GM12878 (cell line): Measurements from ENCODE around the gene THTPA. TPM values are rescaled to one million over a fixed set of nuclear protein-coding genes. Genes with fewer than 3 reads are reported as not detected.

ENCODE experiments used
- ATAC-seq: fragments of 200-7000 bp; cut with Tn5 transposase; 3 replicates; pipeline ENCODE4 v1.9.1; 2020; ENCODE audit warnings: mild to moderate bottlenecking, moderate library complexity
- BruUV-seq: library from RNA; stranded (reverse); fragments of 400-500 nt; replicated peaks from 2 replicates; lab custom pipeline; 2021; lab: Mats Ljungman, UMichigan
- CTCF ChIA-PET: fragments of 300-600 bp; sonication (Branson Sonifier 250); formaldehyde crosslinking; extraction: SDS; loops from one replicate; lab custom pipeline; 2021; ENCODE audit warnings: inconsistent platforms; lab: Yijun Ruan, JAX
- POLR2A ChIA-PET: fragments of 350-600 bp; formaldehyde crosslinking; extraction: SDS; loops from one replicate; lab custom pipeline; 2021; ENCODE audit warnings: inconsistent platforms; lab: Charles Lee
- RAD21 ChIA-PET: fragments of 300-600 bp; sonication (Branson Sonifier 250); formaldehyde crosslinking; loops from one replicate; lab custom pipeline; 2023; ENCODE audit warnings: antibody characterized with exemption; ENCODE audit not compliant: unreplicated experiment; lab: Charles Lee
- SMC1A ChIA-PET: fragments of 300-600 bp; sonication (Branson Sonifier 250); formaldehyde crosslinking; loops from one replicate; lab custom pipeline; 2023; ENCODE audit not compliant: unreplicated experiment, uncharacterized antibody; lab: Charles Lee
- DNase-seq: peaks from one replicate; pipeline ENCODE4 v3.0.0-alpha.2; 2011; ENCODE audit warnings: low read depth, low spot score
- FAIRE-seq: peaks from 3 replicates; lab custom pipeline; 2011; peaks lifted over from hg19 to GRCh38; lab: Jason Lieb, UNC
- H2AFZ ChIP-seq: 2 replicates; pipeline ENCODE4 v1.6.0; 2011; ENCODE audit warnings: low read depth, low read length, control low read depth; ENCODE audit not compliant: control insufficient read depth
- H3K27ac ChIP-seq: 2 replicates; pipeline ENCODE4 v1.5.1; 2011; ENCODE audit warnings: control low read depth; ENCODE audit not compliant: control insufficient read depth, insufficient read depth
- H3K27me3 ChIP-seq, 2 experiments: replicated peaks in 1 of 2; 2 replicates each; pipeline versions ENCODE4 v1.6.0 to v1.6.1; 2011; ENCODE audit warnings: low read length in 1 of 2; ENCODE audit not compliant: control insufficient read depth in 2 of 2, insufficient read depth in 2 of 2
- H3K36me3 ChIP-seq, 2 experiments: 2 replicates each; pipeline ENCODE4 v1.5.1; 2011; ENCODE audit warnings: low read length in 1 of 2; ENCODE audit not compliant: control insufficient read depth in 2 of 2, insufficient read depth in 2 of 2
- H3K4me1 ChIP-seq: 2 replicates; pipeline ENCODE4 v1.6.1; 2011; ENCODE audit warnings: mild to moderate bottlenecking, low read length, moderate library complexity, mixed read lengths; ENCODE audit not compliant: control insufficient read depth, insufficient read depth
- H3K4me2 ChIP-seq: 2 replicates; pipeline ENCODE4 v1.6.0; 2011; ENCODE audit warnings: control low read depth; ENCODE audit not compliant: control insufficient read depth, insufficient read depth
- H3K4me3 ChIP-seq: fragments of 200-600 bp; sonication (generic); 2 replicates; pipeline ENCODE4 v1.5.1; 2016
- H3K79me2 ChIP-seq: 2 replicates; pipeline ENCODE4 v1.6.0; 2011; ENCODE audit warnings: low read length; ENCODE audit not compliant: control insufficient read depth, insufficient read depth
- H3K9ac ChIP-seq: 2 replicates; pipeline ENCODE4 v1.8.0; 2011; ENCODE audit warnings: low read length, control low read depth, mixed read lengths; ENCODE audit not compliant: control insufficient read depth, insufficient read depth
- H3K9me3 ChIP-seq: replicated peaks from 3 replicates; pipeline ENCODE4 v1.5.1; 2011; ENCODE audit warnings: mild to moderate bottlenecking, low read length; ENCODE audit not compliant: control insufficient read depth, insufficient read depth
- H4K20me1 ChIP-seq: 2 replicates; pipeline ENCODE4 v1.6.0; 2011; ENCODE audit not compliant: control insufficient read depth, insufficient read depth
- BMI1 ChIP-seq: fragments of 450-650 bp; IDR thresholded peaks from 2 replicates; pipeline ENCODE4 v1.6.1; 2016; ENCODE audit warnings: mild to moderate bottlenecking, moderate library complexity, borderline replicate concordance
- CREB1 ChIP-seq: IDR thresholded peaks from 2 replicates; pipeline ENCODE4 v1.6.1; 2012; ENCODE audit warnings: low read depth, mild to moderate bottlenecking, inconsistent platforms
- MXI1 ChIP-seq: fragments of 150-350 bp; IDR thresholded peaks from 2 replicates; pipeline ENCODE4 v1.6.1; 2011; ENCODE audit warnings: low read depth, mild to moderate bottlenecking, inconsistent platforms, low read length, improper control_type of control experiment
- PAX8 ChIP-seq: fragments of 450-650 bp; IDR thresholded peaks from 2 replicates; pipeline ENCODE4 v1.6.1; 2017; ENCODE audit warnings: mild to moderate bottlenecking, moderate library complexity
- TCF7 ChIP-seq: IDR thresholded peaks from 2 replicates; pipeline ENCODE4 v1.6.1; 2014; ENCODE audit warnings: antibody characterized with exemption, borderline replicate concordance
- WGBS: methylation state at CpG from one replicate; pipeline ENCODE4 v1.1.6; 2016; ENCODE audit warnings: low lambda C conversion rate; ENCODE audit not compliant: insufficient replicate concordance, insufficient coverage; ENCODE audit errors: missing lambda C conversion rate; 5-methylcytosine and 5-hydroxymethylcytosine counted together
- in situ Hi-C: fragments of 300-500 bp; cut with MboI; formaldehyde crosslinking; loops from 9 replicates; pipeline ENCODE4 v1.14.3; 2018; ENCODE audit warnings: mixed read lengths
- intact Hi-C: fragments of 100-400 bp; cut with micrococcal nuclease; formaldehyde crosslinking; loops from one replicate; pipeline ENCODE4 v1.14.2; 2022; ENCODE audit not compliant: unreplicated experiment
- polyA plus RNA-seq, 11 experiments: library from polyadenylated mRNA; depleted of rRNA in 4 of 11; unstranded in 6 of 11; stranded (reverse) in 5 of 11; fragments of >200 nt; fragmentation: Nextera tagmentation in 4 of 11; fragmentation: Illumina TruSeq in 1 of 11; extraction: Ambion mirVana in 4 of 11; extraction: Trizol in 1 of 11; gene quantifications; 1 replicate in 1 of 11; 2 replicates in 10 of 11; pipeline versions ENCODE4 v1.2.1 to v1.2.3, GENCODE V29; 2011 to 2016; ENCODE audit warnings: inconsistent platforms in 2 of 11, missing spikeins in 2 of 11, low read depth in 1 of 11
- total RNA-seq, 4 experiments: library from RNA; depleted of rRNA in 3 of 4; stranded (reverse); fragments of >200 nt in 3 of 4; fragmentation: Illumina TruSeq in 1 of 4; extraction: Trizol in 1 of 4; gene quantifications; 2 replicates each; pipeline versions ENCODE4 v1.2.1 to v1.2.3, GENCODE V29; 2013 to 2021
- TF ChIP-seq, protein P1 (sequence below), 3 experiments: IDR thresholded peaks in 2 of 3; conservative IDR thresholded peaks in 1 of 3; 2 replicates each; pipeline ENCODE4 v1.5.1; 2011; ENCODE audit warnings: low read depth in 3 of 3, low read length in 3 of 3, mild to moderate bottlenecking in 3 of 3, control low read depth in 2 of 3, moderate library complexity in 2 of 3, inconsistent platforms in 1 of 3, mixed read lengths in 1 of 3; ENCODE audit not compliant: control insufficient read depth in 2 of 3, insufficient read depth in 1 of 3; ENCODE audit errors: extremely low read depth in 1 of 3

THTPA gene
- total and polyA plus RNA-seq, 10 of the 15 experiments (the other 5 are each of a cell fraction or from before 2014, with no cell fraction given): 3.1 to 24.9 (median 12.8) TPM

DNA sequence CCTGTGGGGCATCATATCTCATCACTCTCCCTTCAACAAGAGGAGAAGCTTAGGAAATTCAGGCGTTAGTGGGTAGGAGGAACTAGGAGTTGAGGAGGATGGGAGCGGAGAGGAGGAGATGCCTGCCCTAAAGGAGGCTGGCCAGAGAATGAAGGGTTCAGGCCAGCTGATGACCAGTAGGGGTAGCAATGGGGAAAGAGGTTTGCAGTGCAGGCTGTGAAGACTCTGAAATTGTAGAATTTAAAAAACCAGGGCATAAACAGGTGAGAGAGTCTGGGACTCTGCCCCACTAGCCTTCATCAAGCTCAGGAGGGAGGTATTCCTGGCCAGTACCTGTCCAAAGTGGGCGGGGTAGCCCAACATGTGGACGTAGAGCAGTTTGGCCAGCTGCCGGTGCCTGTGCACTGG is 10.7 kb downstream of the THTPA start:
- in situ Hi-C loops (no loop called here), intact Hi-C loops (no loop called here)
- ChIA-PET SMC1A (interaction anchor here (1.0 to 2.6 kb wide), 4 partner anchors 10 to 88 kb away, joined by 4 to 10 read pairs (median 4); partner anchors contain the start of genes THTPA and ZFHX2), POLR2A (interaction anchor here (1.1 to 1.8 kb wide), 3 partner anchors 9 to 280 kb away, joined by 3 to 8 read pairs (median 4); no protein-coding TSS in a partner anchor), CTCF (interaction anchor here (1.0 to 3.5 kb wide), 7 partner anchors 9 to 92 kb away, joined by 3 to 33 read pairs (median 5); partner anchors contain the start of gene THTPA), RAD21 (interaction anchor here (0.7 to 1.9 kb wide), 5 partner anchors 10 to 333 kb away, joined by 3 to 6 read pairs (median 3); no protein-coding TSS in a partner anchor)
- Histone ChIP-seq H2AFZ (no peak overlapping the region; the same call in 1 of the 2 replicates), H3K36me3 (peaks cover 3 to 10% of the 10 kb centered on the region in 2 experiments; a peak in 3 of 4 replicates), H3K4me3 (peak overlapping the region; percentile 93), H4K20me1 (no peaks in the 10 kb centered on the region), H3K27me3 (no peaks in the 10 kb centered on the region), H3K9me3 (no peaks in the 10 kb centered on the region), H3K4me1 (peaks cover 11% of the 10 kb centered on the region), H3K27ac (peak overlapping the region; percentile 76), H3K9ac (peak overlapping the region; percentile 66), H3K4me2 (peak overlapping the region; percentile 92), H3K79me2 (peaks cover 13% of the 10 kb centered on the region)
- TF ChIP-seq, protein P1, sequence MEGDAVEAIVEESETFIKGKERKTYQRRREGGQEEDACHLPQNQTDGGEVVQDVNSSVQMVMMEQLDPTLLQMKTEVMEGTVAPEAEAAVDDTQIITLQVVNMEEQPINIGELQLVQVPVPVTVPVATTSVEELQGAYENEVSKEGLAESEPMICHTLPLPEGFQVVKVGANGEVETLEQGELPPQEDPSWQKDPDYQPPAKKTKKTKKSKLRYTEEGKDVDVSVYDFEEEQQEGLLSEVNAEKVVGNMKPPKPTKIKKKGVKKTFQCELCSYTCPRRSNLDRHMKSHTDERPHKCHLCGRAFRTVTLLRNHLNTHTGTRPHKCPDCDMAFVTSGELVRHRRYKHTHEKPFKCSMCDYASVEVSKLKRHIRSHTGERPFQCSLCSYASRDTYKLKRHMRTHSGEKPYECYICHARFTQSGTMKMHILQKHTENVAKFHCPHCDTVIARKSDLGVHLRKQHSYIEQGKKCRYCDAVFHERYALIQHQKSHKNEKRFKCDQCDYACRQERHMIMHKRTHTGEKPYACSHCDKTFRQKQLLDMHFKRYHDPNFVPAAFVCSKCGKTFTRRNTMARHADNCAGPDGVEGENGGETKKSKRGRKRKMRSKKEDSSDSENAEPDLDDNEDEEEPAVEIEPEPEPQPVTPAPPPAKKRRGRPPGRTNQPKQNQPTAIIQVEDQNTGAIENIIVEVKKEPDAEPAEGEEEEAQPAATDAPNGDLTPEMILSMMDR (IDR thresholded peaks at IDR 0.05 in 2 of 3, conservative IDR thresholded peaks at IDR 0.05 in 1 of 3; ENCODE audit: control insufficient read depth in 2 of 3, extremely low read depth in 1 of 3, insufficient read depth in 1 of 3, low read depth in 3 of 3, low read length in 3 of 3): 0 out of 6 replicates have a peak, but pooled peaks of 1 of the 3 experiments have one; percentile 6
- TF ChIP-seq MXI1: no peak
- TF ChIP-seq TCF7: no peak
- no peak for TF ChIP-seq CREB1
- no peak for TF ChIP-seq PAX8
- TF ChIP-seq BMI1: no peak
- WGBS: 9% methylated on average over 5 of the region's 5 CpGs
- ATAC-seq (peak; percentile 20), FAIRE-seq (no peak), DNase-seq (no peak)
- BruUV-seq: no TSS peak
